Adrenal gland (tissue), 12 donors: Measurements from ENCODE around the gene PRORP. TPM values are rescaled to one million over a fixed set of nuclear protein-coding genes. Genes with fewer than 3 reads are reported as not detected.

Experiments used
- DNase-seq, 7 donors: peaks; one replicate each; pipeline ENCODE4 v3.0.0-alpha.2; 2019 to 2020
- H3K27ac ChIP-seq, 5 donors: fragments of 200-600 bp; sonication (generic) in 4 of 5; 1 replicate in 3 of 5; 2 replicates in 2 of 5; pipeline versions ENCODE4 v1.5.1 to v1.8.0; 2016 to 2020; ENCODE audit warnings: mild to moderate bottlenecking in 1 of 5
- H3K27me3 ChIP-seq: fragments of 200-600 bp; 2 replicates; pipeline ENCODE4 v1.8.0; 2021
- H3K36me3 ChIP-seq, 2 donors: fragments of 200-600 bp; replicated peaks in 1 of 2; 1 replicate in 1 of 2; 2 replicates in 1 of 2; pipeline versions ENCODE4 v1.5.1 to v1.8.0; 2018 to 2022
- H3K4me1 ChIP-seq, 2 donors: fragments of 200-600 bp; replicated peaks in 1 of 2; 1 replicate in 1 of 2; 2 replicates in 1 of 2; pipeline versions ENCODE4 v1.5.1 to v1.8.0; 2018 to 2021
- H3K4me3 ChIP-seq, 4 donors: fragments of 200-600 bp; sonication (generic) in 3 of 4; one replicate each; pipeline ENCODE4 v1.5.1; 2016 to 2018
- H3K9me3 ChIP-seq, 3 donors: fragments of 200-600 bp; sonication (generic) in 1 of 3; replicated peaks in 1 of 3; 1 replicate in 2 of 3; 2 replicates in 1 of 3; pipeline versions ENCODE4 v1.5.1 to v1.8.0; 2016 to 2021
- CTCF ChIP-seq, 6 experiments: fragments of 450-650 bp in 4 of 6; fragments of 200-600 bp in 2 of 6; sonication (generic) in 1 of 6; IDR thresholded peaks; 1 replicate in 5 of 6; 2 replicates in 1 of 6; pipeline versions ENCODE4 v1.5.1 to v1.8.0; 2016 to 2021; ENCODE audit warnings: antibody characterized with exemption in 6 of 6, mild to moderate bottlenecking in 2 of 6, moderate library complexity in 1 of 6
- POLR2A ChIP-seq, 2 donors: fragments of 450-650 bp; IDR thresholded peaks; one replicate each; pipeline ENCODE4 v1.6.1; 2017; ENCODE audit warnings: antibody characterized with exemption in 2 of 2, mild to moderate bottlenecking in 2 of 2, moderate library complexity in 1 of 2
- WGBS, 4 donors: extraction: QIAGEN DNeasy Blood & Tissue Kit in 2 of 4; methylation state at CpG; one replicate each; pipeline versions ENCODE4 v1.1.5 to v1.1.7; 2013 to 2017; 5-methylcytosine and 5-hydroxymethylcytosine counted together
- intact Hi-C, 2 donors: fragments of 100-400 bp; cut with DNase I; formaldehyde crosslinking; loops; one replicate each; pipeline versions ENCODE4 v1.14.1 to v1.15.0; 2022 to 2023
- polyA plus RNA-seq, 3 donors: library from polyadenylated mRNA; stranded (reverse); fragments of 200-250 nt in 2 of 3; fragments of 350-450 nt in 1 of 3; fragmentation: Illumina TruSeq in 1 of 3; extraction: RNeasy Lipid Tissue Mini Kit (QIAGEN cat#74804) in 1 of 3; gene quantifications; one replicate each; pipeline ENCODE4 v1.2.3, GENCODE V29; 2013 to 2014
- total RNA-seq, 9 donors: library from RNA; depleted of rRNA in 4 of 9; stranded (reverse); fragments of >200 nt in 4 of 9; fragments of 120-200 nt in 1 of 9; fragmentation: NEBNext Ultra II Directional in 1 of 9; extraction: Animal tissue kit (Norgen Biotek cat#: 25700) in 1 of 9; gene quantifications; one replicate each; pipeline versions ENCODE4 v1.1.0 to v1.2.4, GENCODE V29; 2013 to 2023
- donor health status: healthy with polysubstance abuse.
- donor health status: Bipolar disorder and iron deficiency.
- donor health status: DM: yes; HTN: yes; CAD: no.
- donor health status: DM: no; HTN: no; CAD: no.
- donor health status: DM: no; HTN: no; CAD: no.
- donor health status: DM: yes; HTN: yes; CAD: no.

PRORP gene
- total and polyA plus RNA-seq, 12 donors = 3.9 to 52.2 (median 31.6) TPM

GRCh38 chr14:35161231-35161630 lies 38.9 kb downstream of the PRORP start:
- no peaks in the 10 kb centered on the region for H3K36me3 ChIP-seq
- no peaks in the 10 kb centered on the region for H3K9me3 ChIP-seq
- DNase-seq = no peak
- no peak overlapping the region for H3K27ac ChIP-seq
- no peaks in the 10 kb centered on the region for H3K4me1 ChIP-seq
- 79 to 91% (median 86%) methylated on average over 5 of the region's 5 CpGs for WGBS, 4 donors
- intact Hi-C loops = no loop called here
- no peaks in the 10 kb centered on the region for H3K27me3 ChIP-seq
- H3K4me3 ChIP-seq = no peak overlapping the region
- TF ChIP-seq CTCF (IDR thresholded peaks at IDR 0.05) (no peak), POLR2A (IDR thresholded peaks at IDR 0.05) (no peak)

GRCh38 chr14:35163384-35163783 lies 41.0 kb downstream of the PRORP start:
- Histone ChIP-seq H3K27ac (no peak overlapping the region), H3K9me3 (no peaks in the 10 kb centered on the region), H3K4me3 (no peak overlapping the region), H3K36me3 (no peaks in the 10 kb centered on the region), H3K27me3 (no peaks in the 10 kb centered on the region), H3K4me1 (no peaks in the 10 kb centered on the region)
- TF ChIP-seq POLR2A (IDR thresholded peaks at IDR 0.05) (no peak), CTCF (IDR thresholded peaks at IDR 0.05) (no peak)
- WGBS, 4 donors = 92 to 98% (median 94%) methylated on average over 1 of the region's 1 CpG
- intact Hi-C loops = no loop called here
- DNase-seq = no peak

- no peak overlapping the region for H3K27ac ChIP-seq
- intact Hi-C loops = no loop called here
- no peaks in the 10 kb centered on the region for H3K36me3 ChIP-seq
- DNase-seq = no peak
- TF ChIP-seq POLR2A (IDR thresholded peaks at IDR 0.05) (no peak), CTCF (IDR thresholded peaks at IDR 0.05) (no peak)
- no peaks in the 10 kb centered on the region for H3K27me3 ChIP-seq
- WGBS, 4 donors = 81 to 85% (median 84%) methylated on average over 5 of the region's 5 CpGs
- H3K4me1 ChIP-seq = no peaks in the 10 kb centered on the region
- no peak overlapping the region for H3K4me3 ChIP-seq
- no peaks in the 10 kb centered on the region for H3K9me3 ChIP-seq
Observed at GRCh38 chr14:35164849-35165248, 42.5 kb downstream of the PRORP start.

GRCh38 chr14:35167496-35167895 lies 45.1 kb downstream of the PRORP start:
- WGBS, 4 donors = 88 to 97% (median 95%) methylated on average over 3 of the region's 3 CpGs

More at GRCh38 chr14:35167496-35167895, 45.1 kb downstream of the PRORP start:
- no peak for DNase-seq
- no peaks in the 10 kb centered on the region for H3K4me1 ChIP-seq
- no peaks in the 10 kb centered on the region for H3K36me3 ChIP-seq
- no peak overlapping the region for H3K27ac ChIP-seq
- H3K27me3 ChIP-seq = no peaks in the 10 kb centered on the region
- no peak overlapping the region for H3K4me3 ChIP-seq
- intact Hi-C loops = no loop called here
- no peaks in the 10 kb centered on the region for H3K9me3 ChIP-seq
- TF ChIP-seq CTCF (IDR thresholded peaks at IDR 0.05) = no peak
- TF ChIP-seq POLR2A (IDR thresholded peaks at IDR 0.05) = no peak

Other genes starting within 250 kb of the PRORP start
- 10 to 100 TPM in 8 of 9 donors, 1 to 10 TPM in 1; 8.5 to 33.0 (median 14.3) TPM for gene BAZ1A, start 247.2 kb upstream of the PRORP start, total RNA-seq
- gene BAZ1A, start 247.2 kb upstream of the PRORP start, polyA plus RNA-seq = 10 to 100 TPM; 13.5 to 16.4 (median 15.8) TPM
- gene SRP54, start 139.6 kb upstream of the PRORP start, total RNA-seq = 10 to 100 TPM; 40.3 to 83.8 (median 56.8) TPM
- gene SRP54, start 139.6 kb upstream of the PRORP start, polyA plus RNA-seq = 100 to 1,000 TPM in 1 of 3 donors, 10 to 100 TPM in 2; 17.7 to 143 (median 20.9) TPM
- 10 to 100 TPM; 12.6 to 83.1 (median 42.5) TPM for gene FAM177A1, start 76.3 kb upstream of the PRORP start, total RNA-seq
- gene FAM177A1, start 76.3 kb upstream of the PRORP start, polyA plus RNA-seq = 10 to 100 TPM; 29.9 to 85.9 (median 56.8) TPM
- 10 to 100 TPM; 15.6 to 70.5 (median 31.9) TPM for gene PPP2R3C, start 562 bp upstream of the PRORP start, total RNA-seq
- 10 to 100 TPM; 14.4 to 38.3 (median 31.2) TPM for gene PPP2R3C, start 562 bp upstream of the PRORP start, polyA plus RNA-seq
- gene PSMA6, start 169.8 kb downstream of the PRORP start, total RNA-seq = 100 to 1,000 TPM; 114 to 366 (median 194) TPM
- gene PSMA6, start 169.8 kb downstream of the PRORP start, polyA plus RNA-seq = 100 to 1,000 TPM; 119 to 393 (median 120) TPM